C4-2B (cell line): ENCODE measurements around the gene HBG2.

Experiments
- H3K27ac ChIP-seq: fragments of 450-650 bp; 2 replicates; pipeline ENCODE4 v1.5.1; 2017
- ZFX ChIP-seq: fragments of 450-650 bp; IDR thresholded peaks from 2 replicates; pipeline ENCODE4 v1.6.1; 2017
- TF ChIP-seq, protein P1 (sequence below): fragments of 450-650 bp; conservative IDR thresholded peaks from 2 replicates; pipeline ENCODE4 v1.5.1; 2017; ENCODE audit warnings: mild to moderate bottlenecking

The HBG2 gene

DNA sequence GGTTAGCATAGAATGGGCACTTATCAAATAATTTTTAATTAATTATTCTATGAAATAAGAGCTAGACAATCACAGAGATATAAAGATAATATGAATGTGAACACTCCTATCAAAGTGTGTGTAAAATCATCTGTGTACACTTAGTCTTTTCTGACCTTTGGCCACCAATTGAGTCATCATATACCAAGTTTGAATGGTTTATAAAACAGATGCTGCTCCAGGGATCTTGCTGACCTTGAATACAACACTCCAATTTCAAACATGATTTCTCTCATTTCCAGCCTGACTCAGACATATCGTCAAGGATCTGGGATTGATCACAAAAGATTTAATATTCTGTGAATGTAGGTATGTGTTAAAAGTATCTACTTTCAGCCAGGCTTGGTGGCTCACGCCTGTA lies 51.2 kb downstream of the HBG2 start:
- no peak overlapping the region for H3K27ac ChIP-seq
- TF ChIP-seq ZFX: no peak
- TF ChIP-seq, protein P1, sequence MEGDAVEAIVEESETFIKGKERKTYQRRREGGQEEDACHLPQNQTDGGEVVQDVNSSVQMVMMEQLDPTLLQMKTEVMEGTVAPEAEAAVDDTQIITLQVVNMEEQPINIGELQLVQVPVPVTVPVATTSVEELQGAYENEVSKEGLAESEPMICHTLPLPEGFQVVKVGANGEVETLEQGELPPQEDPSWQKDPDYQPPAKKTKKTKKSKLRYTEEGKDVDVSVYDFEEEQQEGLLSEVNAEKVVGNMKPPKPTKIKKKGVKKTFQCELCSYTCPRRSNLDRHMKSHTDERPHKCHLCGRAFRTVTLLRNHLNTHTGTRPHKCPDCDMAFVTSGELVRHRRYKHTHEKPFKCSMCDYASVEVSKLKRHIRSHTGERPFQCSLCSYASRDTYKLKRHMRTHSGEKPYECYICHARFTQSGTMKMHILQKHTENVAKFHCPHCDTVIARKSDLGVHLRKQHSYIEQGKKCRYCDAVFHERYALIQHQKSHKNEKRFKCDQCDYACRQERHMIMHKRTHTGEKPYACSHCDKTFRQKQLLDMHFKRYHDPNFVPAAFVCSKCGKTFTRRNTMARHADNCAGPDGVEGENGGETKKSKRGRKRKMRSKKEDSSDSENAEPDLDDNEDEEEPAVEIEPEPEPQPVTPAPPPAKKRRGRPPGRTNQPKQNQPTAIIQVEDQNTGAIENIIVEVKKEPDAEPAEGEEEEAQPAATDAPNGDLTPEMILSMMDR: no peak
